ENCODE measurements around the gene MED12L. TPM values are rescaled to one million over a fixed set of nuclear protein-coding genes. Genes with fewer than 3 reads are reported as not detected.
A peak's percentile ranks its signal among the peaks of the same experiment; 100 is the strongest.

The MED12L gene
- total and polyA plus RNA-seq, 2 donors (not counting 1 experiment from before 2014, with no cell fraction given) = 0.94 to 4.3 TPM

GRCh38 chr3:151225040-151225975 lies 139.8 kb downstream of the MED12L start:
- TF ChIP-seq EZH2 (IDR thresholded peaks at IDR 0.05; ENCODE audit: low read length, missing control alignments) = no peak
- TF ChIP-seq CTCF (conservative IDR thresholded peaks at IDR 0.05 in 1 of 2, IDR thresholded peaks at IDR 0.05 in 1 of 2; ENCODE audit: low read depth in 1 of 2, low read length in 2 of 2) = no peak
- Histone ChIP-seq H3K27ac (ENCODE audit: insufficient read depth, low read length) (no peak overlapping the region), H2AFZ (ENCODE audit: low read length) (no peak overlapping the region), H3K79me2 (ENCODE audit: control insufficient read depth, insufficient read depth, low read length) (no peaks in the 10 kb centered on the region), H3K9me3 (ENCODE audit: control insufficient read depth, insufficient read depth, low read depth, low read length) (no peaks in the 10 kb centered on the region), H3K4me1 (ENCODE audit: control insufficient read depth, extremely low read depth, insufficient read depth, low read length) (peaks cover 27% of the 10 kb centered on the region), H3K36me3 (ENCODE audit: control insufficient read depth, insufficient read depth, low read length) (no peaks in the 10 kb centered on the region), H3K4me3 (replicated peaks in 1 of 4; ENCODE audit: control extremely low read depth in 1 of 4, insufficient read depth in 1 of 4, low read depth in 3 of 4, low read length in 4 of 4) (no peak overlapping the region), H3K27me3 (ENCODE audit: control insufficient read depth, insufficient read depth, low read length) (no peaks in the 10 kb centered on the region), H3K9ac (ENCODE audit: insufficient read depth, low read length) (no peak overlapping the region), H3K4me2 (ENCODE audit: extremely low read depth, insufficient read depth, low read length) (no peak overlapping the region), H4K20me1 (ENCODE audit: control insufficient read depth, extremely low read depth, insufficient read depth, low read length) (no peaks in the 10 kb centered on the region)
- DNase-seq (ENCODE audit: low read depth in 2 of 2) = no peak

- Histone ChIP-seq H3K9me3 (ENCODE audit: control insufficient read depth, insufficient read depth, low read depth, low read length) (no peaks in the 10 kb centered on the region), H4K20me1 (ENCODE audit: control insufficient read depth, extremely low read depth, insufficient read depth, low read length) (no peaks in the 10 kb centered on the region), H2AFZ (ENCODE audit: low read length) (no peak overlapping the region), H3K9ac (ENCODE audit: insufficient read depth, low read length) (no peak overlapping the region), H3K27me3 (ENCODE audit: control insufficient read depth, insufficient read depth, low read length) (no peaks in the 10 kb centered on the region), H3K79me2 (ENCODE audit: control insufficient read depth, insufficient read depth, low read length) (no peaks in the 10 kb centered on the region), H3K4me2 (ENCODE audit: extremely low read depth, insufficient read depth, low read length) (no peak overlapping the region), H3K36me3 (ENCODE audit: control insufficient read depth, insufficient read depth, low read length) (no peaks in the 10 kb centered on the region), H3K4me3 (replicated peaks in 1 of 4; ENCODE audit: control extremely low read depth in 1 of 4, insufficient read depth in 1 of 4, low read depth in 3 of 4, low read length in 4 of 4) (no peak overlapping the region), H3K4me1 (ENCODE audit: control insufficient read depth, extremely low read depth, insufficient read depth, low read length) (peaks cover 27% of the 10 kb centered on the region), H3K27ac (ENCODE audit: insufficient read depth, low read length) (no peak overlapping the region)
- TF ChIP-seq CTCF (conservative IDR thresholded peaks at IDR 0.05 in 1 of 2, IDR thresholded peaks at IDR 0.05 in 1 of 2; ENCODE audit: low read depth in 1 of 2, low read length in 2 of 2) (no peak), EZH2 (IDR thresholded peaks at IDR 0.05; ENCODE audit: low read length, missing control alignments) (no peak)
- DNase-seq (ENCODE audit: low read depth in 2 of 2) = peak; percentile 72 to 92
Observed at GRCh38 chr3:151226088-151226563, 140.7 kb downstream of the MED12L start.

- H3K9me3 ChIP-seq (ENCODE audit: control insufficient read depth, insufficient read depth, low read depth, low read length) = no peaks in the 10 kb centered on the region
- H3K27me3 ChIP-seq (ENCODE audit: control insufficient read depth, insufficient read depth, low read length) = no peaks in the 10 kb centered on the region
- no peak overlapping the region for H3K4me2 ChIP-seq (ENCODE audit: extremely low read depth, insufficient read depth, low read length)
- no peak overlapping the region for H3K9ac ChIP-seq (ENCODE audit: insufficient read depth, low read length)
- H3K4me3 ChIP-seq (replicated peaks in 1 of 4; ENCODE audit: control extremely low read depth in 1 of 4, insufficient read depth in 1 of 4, low read depth in 3 of 4, low read length in 4 of 4) = no peak overlapping the region
- H3K79me2 ChIP-seq (ENCODE audit: control insufficient read depth, insufficient read depth, low read length) = no peaks in the 10 kb centered on the region
- H4K20me1 ChIP-seq (ENCODE audit: control insufficient read depth, extremely low read depth, insufficient read depth, low read length) = no peaks in the 10 kb centered on the region
- no peak for TF ChIP-seq EZH2 (IDR thresholded peaks at IDR 0.05; ENCODE audit: low read length, missing control alignments)
- no peak for TF ChIP-seq CTCF (conservative IDR thresholded peaks at IDR 0.05 in 1 of 2, IDR thresholded peaks at IDR 0.05 in 1 of 2; ENCODE audit: low read depth in 1 of 2, low read length in 2 of 2)
- DNase-seq (ENCODE audit: low read depth in 2 of 2) = no peak
- H3K27ac ChIP-seq (ENCODE audit: insufficient read depth, low read length) = no peak overlapping the region
- no peak overlapping the region for H2AFZ ChIP-seq (ENCODE audit: low read length)
- no peaks in the 10 kb centered on the region for H3K36me3 ChIP-seq (ENCODE audit: control insufficient read depth, insufficient read depth, low read length)
- H3K4me1 ChIP-seq (ENCODE audit: control insufficient read depth, extremely low read depth, insufficient read depth, low read length) = peaks cover 27% of the 10 kb centered on the region
Observed at GRCh38 chr3:151226825-151227224, 141.4 kb downstream of the MED12L start.

Measured in fibroblast of lung (primary cell).